Activated CD4-positive, alpha-beta T cell treated with anti-CD3 and anti-CD28 coated beads, Interleukin-2, Interleukin-6, amounts not matched to agents 100 ng/mL and 50 ng/mL, durations not matched to agents 16 hours and 8 hours (primary cell): ENCODE results near the gene STX2.
A peak's percentile ranks its signal among the peaks of the same experiment; 100 is the strongest.
"Not testable (repeated sequence)": the region's sequence is repeated elsewhere in the genome, so short reads cannot be mapped to it uniquely, and the experiment has no call there.

Experiments used
- DNase-seq: peaks from one replicate; pipeline ENCODE4 v3.0.0-alpha.2; 2020

STX2 gene

DNA sequence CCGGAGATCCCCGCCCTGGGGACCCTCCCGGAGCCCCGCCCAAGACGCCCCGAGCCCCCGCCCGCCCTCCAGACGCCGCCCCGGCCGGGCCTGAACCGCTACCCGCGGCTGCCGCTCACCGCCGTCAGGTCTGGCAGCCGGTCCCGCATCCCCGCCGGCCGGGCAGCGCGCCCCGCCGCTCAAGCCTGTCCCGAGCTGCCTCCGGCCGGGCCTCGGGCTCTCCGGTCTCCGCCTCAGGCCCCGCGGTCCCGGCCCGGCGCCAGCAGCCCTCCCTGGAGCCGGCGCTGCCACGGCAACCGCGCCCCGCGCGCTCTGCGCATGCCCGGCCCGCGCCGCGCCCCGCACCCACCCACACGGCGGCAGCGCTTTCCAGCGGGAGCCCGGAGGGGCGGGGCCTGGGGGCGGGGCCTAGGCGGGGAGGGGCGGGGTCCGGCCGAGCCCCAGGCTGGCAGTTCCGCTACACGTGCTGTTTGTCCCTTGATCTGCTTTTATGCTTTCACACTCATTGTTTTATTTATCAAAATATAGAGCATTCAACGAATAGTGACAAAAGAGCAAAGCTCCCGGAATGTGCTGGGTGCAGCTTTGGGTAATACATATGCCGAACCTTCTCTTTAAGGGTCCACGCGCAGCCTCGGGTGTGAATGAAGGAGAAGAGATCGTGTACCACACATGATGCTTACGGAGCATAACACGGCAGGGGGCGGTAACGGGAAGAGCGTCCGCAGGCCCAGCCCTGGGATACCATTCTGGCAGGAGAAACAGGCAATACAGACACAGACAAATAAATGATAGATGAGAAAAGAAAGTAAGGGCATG lies at the start of gene STX2:
STX2 (minus strand) TSS at position 300 of the 819 bp plus-strand sequence; CDS start at position 149, 151 bp downstream.
- DNase-seq, result peak; percentile 93

DNA sequence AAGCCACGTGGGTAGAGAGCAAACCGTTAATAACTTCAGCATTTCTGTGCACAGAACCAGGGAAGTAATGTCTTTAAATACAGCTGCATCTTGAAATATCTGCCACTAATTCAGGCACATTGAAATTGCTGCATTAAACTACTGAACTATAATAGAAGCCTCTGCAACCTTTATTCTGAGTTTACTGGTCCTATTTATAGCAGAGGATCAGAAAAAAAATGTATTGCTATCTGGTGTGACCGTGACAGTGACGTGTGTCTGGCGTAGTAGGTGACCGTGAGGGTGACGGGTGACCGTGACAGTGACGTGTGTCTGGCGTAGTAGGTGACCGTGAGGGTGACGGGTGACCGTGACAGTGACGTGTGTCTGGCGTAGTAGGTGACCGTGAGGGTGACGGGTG lies 48.1 kb upstream of the STX2 start:
- DNase-seq, result not testable (repeated sequence)

DNA sequence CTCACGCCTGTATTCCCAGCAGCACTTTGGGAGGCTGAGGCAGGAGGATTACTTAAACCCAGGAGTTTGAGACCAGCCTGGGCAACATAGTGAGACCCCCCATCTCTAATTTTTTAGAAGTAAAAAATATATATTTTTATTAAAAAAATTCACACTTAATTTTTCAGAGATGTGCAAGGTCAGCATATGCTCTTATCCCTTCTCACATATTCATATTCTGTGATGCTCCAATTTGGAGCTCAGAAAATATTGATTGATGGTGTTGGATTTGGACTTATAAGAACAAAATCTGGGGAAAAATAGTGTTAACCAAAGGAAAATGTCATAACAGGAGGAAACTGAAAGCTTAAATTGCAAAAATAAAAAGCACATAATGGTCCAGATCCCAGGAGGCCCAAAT lies 42.5 kb upstream of the STX2 start:
- no peak for DNase-seq

DNA sequence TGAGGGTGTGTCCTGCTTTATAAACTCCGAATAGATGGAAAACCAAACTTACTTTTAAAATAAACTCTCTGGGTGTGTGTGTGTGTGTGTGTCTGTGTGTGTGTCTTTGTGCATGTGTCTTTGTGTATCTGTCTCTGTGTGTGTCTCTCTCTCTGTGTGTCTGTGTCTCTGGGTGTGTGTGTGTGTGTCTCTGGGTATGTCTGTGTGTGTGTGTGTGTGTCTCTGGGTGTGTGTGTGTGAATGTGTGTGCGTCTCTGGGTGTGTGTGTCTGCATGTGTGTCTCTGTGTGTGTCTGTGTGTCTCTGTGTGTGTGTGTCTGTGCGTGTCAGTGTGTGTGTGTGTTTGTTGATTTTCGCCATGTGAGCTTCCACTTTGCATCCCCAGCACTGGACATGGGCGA lies 42.0 kb upstream of the STX2 start:
- no peak for DNase-seq

DNA sequence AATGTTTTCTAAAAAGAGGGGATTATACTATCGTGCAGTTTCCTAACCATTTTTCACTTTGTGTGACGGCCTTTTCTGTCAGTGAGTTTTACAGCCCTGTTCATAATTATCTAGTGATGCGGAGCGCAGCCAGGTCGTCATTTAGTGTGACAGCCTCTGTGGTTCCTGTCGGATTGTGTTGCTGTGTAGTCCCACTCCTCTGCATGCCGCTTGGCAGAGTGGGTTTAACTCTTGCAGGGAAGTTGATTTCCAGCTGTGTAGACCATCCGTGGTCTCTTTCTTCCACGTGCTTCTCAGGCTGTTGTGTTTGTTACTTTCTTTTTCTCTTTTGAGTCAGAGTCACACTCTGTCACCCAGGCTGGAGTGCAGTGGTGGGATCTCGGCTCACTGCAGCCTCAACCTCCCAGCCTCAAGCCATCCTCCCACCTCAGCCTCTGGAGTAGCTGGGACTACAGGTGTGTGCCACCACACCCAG lies 41.4 kb upstream of the STX2 start:
- peak; percentile 62 for DNase-seq

DNA sequence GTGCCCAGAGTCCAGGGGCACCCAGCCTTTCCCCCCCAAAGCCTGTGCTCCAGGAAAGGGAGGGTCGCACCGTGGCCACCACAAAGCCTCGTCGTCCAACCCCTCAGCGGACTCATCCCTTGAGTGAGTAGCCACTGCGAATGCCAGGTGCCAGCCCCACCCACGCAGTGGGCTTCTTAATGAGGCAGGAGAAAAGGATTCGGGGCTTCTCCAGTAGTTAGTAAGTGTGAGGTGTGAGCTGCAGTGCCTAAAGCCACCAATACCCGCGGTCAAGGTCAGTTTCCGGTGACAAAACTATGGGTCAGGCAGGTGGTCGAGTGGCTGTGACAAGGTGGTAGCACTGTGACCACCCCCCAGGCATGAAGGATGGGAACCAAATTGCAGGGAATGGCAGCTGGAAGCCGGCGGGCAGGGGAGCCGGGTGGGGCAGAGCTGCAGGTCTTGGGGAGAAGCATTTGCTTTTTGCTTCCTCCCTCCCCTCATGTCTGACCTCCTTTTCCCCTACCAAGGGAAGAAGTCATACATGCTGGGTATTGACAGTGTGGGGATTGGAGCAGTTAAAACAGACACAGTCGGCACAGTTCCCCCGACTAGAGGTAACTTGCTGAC lies 40.8 kb upstream of the STX2 start:
- no peak for DNase-seq

DNA sequence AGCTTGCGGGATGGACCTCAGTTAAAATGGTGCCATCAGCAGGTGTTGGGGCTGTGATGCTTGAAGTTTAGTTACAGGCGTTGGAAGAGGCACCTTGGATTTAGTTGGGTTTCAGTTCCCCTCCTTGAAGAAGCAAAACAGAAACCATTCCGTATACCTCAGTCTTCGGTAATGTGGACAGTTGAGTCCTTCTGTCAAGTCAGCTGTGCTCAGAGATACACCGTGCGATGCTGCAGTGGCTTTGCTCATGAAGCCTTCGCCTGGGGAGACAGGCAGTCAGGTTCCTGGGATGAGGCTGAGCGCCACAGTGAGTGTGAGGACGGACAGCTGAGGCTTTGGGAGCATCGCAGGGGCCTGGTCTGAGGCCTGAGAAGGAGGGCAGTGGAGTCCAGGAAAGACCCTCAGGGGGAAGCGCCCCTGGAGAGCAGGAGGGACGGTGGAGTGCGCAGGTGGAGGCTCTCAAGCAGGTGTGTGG lies 40.2 kb upstream of the STX2 start:
- no peak for DNase-seq

DNA sequence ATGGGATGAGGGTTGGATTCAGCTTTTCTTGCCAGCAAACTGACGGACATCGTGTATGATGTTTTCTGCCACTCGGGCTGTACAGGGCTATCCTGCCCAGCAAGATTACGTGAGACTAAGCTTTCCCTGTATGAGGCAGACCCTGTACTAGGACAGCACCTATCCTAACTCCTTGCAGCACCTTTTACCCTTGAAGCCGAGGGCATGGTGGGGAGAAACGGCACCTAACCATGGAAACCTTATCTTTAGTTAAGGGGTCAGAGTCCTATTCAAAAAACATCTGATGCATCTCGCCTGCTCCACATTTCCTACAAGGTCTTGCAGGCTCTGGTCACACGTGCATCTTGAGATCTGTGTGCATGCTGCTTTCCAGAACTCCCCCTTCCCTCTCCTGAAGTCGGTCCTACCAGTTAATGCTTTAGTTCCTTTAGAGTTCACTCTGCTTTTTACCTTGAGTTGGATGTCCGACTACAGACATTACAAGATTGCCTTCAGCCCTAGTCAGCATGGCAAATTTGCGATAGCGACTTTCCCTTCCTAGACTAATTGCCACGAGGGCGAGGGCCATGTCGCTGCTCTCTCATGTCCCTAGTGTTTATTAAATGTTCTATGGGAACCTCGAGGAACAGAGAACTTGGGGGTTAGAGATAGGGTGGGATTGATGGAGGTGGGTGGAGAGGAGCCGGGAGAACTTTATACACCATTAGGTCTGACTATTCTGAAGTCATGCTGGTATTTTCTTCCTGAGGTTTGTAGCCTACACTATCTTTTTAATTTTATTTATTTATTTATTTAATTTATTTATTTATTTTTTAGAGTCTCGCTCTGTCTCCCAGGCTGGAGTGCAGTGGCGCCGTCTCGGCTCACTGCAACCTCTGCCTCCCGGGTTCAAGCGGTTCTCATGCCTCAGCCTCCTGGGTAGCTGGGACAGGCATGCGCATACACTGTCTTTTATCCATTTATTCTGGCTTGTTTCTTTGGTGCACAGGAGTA lies 39.4 kb upstream of the STX2 start:
- DNase-seq, result peak; percentile 23

DNA sequence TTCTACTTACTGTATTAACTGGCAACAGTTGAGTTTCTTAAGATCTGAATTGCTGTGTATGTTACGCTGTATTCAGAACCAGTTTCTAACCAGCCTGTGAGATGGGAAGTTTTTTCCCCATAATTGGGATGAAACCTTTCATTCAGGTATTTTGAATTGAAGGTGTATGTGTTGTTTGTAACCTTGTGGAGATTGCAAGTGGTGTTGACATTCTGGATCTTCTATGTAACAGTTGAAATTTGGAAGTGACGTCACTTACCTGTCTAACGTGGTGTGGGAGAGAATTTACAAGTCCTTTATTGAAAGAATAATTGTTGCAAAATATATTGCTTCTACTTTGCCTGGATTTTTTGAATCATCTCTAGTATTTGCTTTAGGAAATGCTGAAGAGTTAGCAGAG lies 38.3 kb upstream of the STX2 start:
- no peak for DNase-seq

DNA sequence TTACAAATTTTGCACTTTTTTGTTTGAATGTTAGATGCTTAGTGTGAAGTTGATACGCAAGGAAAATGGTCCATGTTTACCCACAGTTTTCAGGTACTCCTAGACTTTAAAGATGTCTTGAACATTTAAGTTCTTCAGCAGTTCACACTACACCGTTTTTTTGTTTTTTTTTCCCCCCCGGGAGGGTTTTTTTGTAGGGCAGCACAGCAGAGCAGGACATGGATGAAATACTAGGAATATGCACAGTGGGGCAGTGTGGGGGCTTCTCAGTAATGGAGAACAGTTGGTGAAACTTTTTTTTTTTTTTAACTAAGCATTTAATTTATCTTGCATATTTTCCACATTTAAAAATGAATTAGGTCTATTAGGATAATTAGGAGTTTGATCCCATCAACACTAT lies 37.7 kb upstream of the STX2 start:
- no peak for DNase-seq

DNA sequence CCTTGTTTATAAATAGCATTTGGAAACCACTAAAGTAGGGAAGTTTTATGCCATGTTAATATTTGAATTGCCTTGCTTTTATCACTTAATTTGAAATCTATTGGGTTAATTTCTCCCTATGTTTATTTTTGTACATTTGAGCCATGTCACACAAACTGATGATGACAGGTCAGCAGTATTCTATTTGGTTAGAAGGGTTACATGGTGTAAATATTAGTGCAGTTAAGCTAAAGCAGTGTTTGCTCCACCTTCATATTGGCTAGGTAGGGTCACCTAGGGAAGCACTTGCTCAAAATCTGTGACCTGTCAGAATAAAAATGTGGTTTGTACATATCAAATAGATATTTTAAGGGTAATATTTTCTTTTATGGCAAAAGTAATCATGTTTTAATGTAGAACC lies 37.2 kb upstream of the STX2 start:
- no peak for DNase-seq

DNA sequence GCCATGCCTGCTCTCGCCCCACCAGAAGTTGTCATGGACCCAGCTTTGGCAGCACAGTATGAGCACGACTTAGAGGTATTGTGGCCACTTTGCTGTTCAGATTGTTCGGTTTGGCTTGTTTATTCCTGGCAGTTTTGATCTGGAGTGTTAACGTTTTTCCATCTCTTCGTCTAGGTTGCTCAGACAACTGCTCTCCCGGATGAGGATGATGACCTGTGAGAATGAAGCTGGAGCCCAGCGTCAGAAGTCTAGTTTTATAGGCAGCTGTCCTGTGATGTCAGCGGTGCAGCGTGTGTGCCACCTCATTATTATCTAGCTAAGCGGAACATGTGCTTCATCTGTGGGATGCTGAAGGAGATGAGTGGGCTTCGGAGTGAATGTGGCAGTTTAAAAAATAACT lies 36.7 kb upstream of the STX2 start:
- DNase-seq, result not testable (repeated sequence)

DNA sequence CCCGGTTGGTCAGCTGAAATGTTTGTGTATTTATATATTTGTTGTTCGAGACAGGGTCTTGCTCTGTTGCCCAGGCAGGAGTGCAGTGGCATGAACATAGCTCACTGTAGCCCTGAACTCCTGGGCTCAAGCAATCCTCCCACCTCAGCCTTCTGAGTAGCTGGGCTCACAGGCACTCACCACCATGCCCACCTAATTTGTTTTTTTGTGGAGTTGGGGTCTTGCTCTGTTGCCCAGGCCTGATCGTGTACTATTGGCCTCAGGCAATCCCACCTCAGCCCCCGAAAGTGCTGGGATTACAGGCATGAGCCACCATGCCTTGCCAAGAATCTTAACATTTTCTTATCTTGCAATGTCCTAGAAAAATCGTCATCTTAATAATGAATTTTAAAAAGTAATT lies 36.1 kb upstream of the STX2 start:
- DNase-seq, result no peak

DNA sequence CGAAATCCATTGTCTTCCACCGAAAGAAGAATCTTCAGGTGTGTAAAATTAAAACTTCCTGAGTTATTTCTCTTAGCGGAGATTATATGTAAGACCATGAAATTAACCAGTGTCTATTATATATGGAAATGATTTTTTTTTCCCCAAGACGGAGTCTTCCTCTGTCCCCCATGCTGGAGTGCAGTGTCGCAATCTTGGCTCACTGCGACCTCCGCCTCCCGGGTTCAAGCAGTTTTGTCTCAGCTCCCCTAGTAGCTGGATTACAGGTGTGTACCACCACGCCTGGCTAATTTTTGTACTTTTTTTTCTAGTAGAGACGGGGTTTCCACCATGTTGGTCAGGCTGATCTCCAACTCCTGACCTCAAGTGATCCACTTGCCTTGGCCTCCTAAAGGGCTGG lies 35.6 kb upstream of the STX2 start:
- DNase-seq, result no peak

DNA sequence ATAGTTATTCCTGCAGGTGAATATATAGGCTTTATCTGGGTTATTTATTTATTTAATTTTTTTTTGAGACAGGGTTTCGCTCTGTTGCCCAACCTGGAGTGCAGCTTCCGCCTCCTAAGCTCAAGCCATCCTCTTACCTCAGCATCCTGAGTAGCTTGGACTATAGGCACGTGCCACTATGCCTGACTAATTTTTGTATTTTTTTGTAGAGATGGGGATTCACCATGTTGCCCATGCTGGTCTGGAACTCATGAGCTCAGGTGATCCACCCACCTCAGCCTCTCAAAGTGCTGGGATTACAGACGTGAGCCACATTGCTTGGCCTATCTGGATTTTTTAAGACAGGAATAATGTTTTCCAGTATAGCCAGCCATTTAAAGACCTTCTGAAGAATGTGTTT lies 34.8 kb upstream of the STX2 start:
- peak; percentile 65 for DNase-seq

DNA sequence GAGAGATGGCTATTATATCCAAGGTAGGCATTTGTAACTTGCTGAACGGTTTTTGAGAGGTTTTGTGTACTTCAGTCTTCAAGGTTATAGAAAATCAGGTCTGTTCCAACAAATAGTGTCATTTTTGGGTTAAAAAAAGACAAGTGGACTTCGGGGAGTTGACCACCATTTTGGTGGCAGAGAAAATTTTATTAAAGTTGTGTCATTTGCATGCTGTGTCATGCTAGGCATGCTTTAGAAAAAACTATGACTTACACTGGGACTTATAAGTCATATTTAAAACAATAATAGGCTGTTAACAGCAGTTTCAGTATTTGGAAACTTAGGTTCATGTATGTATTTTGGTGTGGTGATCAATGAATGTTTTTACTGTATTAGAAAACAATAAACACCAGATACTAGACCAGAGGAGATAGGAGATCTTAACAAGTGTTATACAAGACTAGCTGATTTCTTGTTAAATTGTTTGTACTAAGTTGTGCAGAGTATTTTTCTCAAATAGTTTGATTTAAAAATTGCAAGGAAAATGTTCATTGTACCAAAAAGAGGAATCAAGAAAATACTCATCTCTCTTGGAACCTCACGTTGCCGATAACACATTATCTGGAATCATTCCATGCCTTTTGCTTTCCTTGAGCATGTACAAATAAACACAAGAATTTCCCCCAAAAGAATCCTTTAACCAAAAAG lies 34.2 kb upstream of the STX2 start:
- DNase-seq, result no peak

DNA sequence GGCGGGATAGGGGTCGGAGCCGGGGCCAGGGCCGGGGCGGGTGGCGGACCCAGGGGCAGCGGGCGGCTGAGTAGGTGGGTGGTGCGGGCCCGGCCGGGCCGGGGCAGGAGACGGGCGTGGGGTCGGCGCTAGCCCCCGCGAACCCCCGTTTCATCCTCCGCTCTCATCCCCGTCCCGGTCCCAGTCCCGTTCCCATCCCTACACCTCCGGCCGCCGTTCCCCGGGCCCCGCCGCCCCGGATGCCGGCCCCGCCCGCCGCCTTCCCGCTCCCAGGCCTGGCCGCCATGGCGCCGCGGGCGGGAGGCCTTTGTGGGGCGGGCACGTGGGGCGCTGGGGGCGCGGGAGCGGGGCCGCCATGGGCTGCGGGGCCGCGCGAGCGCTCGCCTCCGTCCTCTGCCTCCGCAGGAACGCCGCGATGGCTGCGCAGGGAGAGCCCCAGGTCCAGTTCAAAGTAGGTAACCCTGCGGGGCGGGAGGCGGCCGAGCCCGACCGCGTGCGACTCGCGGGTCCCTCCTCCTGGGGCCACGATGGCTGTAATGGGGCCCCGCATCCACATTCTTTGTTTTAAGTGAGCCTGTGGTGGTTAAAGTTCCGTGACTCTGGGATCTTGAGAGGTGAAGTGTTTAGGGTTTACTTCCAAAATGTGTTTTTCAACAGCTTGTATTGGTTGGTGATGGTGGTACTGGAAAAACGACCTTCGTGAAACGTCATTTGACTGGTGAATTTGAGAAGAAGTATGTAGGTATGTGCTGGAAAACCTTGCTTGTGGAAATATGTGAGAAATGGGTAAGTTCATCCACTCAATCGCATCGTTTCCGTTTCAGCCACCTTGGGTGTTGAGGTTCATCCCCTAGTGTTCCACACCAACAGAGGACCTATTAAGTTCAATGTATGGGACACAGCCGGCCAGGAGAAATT lies 33.4 kb upstream of the STX2 start:
- DNase-seq, result peak; percentile 44

DNA sequence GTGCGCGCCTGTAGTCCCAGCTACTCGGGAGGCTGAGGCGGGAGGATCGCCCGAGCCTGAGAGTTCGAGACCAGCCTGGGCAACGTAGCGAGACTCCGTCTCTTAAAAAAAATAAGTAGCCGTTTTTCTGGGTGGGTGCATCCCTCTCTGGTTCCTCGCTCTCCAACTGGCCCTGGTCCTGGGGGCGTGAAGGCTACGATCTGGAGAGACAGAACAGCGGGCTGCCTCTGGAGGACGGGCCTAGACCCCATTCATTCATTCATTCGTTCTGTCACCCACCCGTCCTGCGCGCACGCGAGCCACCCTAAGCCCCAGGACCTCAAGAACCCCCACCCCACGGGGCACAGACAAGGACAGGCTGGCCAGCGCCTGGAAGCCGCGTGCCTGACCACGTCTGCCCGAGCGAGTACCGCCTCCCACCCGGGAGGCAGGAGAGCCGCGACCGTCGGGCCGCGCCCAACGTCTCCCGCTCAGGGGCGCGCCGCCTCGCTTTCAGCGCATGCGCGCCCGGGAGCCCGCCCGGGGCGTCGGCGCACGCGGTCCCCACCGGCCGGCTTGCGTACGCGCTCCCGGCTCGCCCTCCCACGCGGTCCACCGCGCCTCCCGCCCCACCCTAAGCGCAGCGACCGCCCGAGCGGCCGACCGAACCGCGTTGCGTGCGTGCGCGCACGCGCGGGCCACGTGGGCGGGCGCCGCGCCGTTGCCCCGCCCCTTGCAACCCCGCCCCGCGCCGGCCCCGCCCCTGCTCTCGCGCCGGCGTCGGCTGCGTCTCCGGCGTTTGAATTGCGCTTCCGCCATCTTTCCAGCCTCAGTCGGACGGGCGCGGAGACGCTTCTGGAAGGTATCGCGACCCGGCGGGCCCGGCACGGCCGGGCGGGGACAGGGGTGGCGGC lies 32.5 kb upstream of the STX2 start, which contains the start of gene RAN:
RAN (plus strand) TSS at position 781 of the 893 bp plus-strand sequence. CDS start 528 bp downstream, outside the sequence.
- peak; percentile 96 for DNase-seq

DNA sequence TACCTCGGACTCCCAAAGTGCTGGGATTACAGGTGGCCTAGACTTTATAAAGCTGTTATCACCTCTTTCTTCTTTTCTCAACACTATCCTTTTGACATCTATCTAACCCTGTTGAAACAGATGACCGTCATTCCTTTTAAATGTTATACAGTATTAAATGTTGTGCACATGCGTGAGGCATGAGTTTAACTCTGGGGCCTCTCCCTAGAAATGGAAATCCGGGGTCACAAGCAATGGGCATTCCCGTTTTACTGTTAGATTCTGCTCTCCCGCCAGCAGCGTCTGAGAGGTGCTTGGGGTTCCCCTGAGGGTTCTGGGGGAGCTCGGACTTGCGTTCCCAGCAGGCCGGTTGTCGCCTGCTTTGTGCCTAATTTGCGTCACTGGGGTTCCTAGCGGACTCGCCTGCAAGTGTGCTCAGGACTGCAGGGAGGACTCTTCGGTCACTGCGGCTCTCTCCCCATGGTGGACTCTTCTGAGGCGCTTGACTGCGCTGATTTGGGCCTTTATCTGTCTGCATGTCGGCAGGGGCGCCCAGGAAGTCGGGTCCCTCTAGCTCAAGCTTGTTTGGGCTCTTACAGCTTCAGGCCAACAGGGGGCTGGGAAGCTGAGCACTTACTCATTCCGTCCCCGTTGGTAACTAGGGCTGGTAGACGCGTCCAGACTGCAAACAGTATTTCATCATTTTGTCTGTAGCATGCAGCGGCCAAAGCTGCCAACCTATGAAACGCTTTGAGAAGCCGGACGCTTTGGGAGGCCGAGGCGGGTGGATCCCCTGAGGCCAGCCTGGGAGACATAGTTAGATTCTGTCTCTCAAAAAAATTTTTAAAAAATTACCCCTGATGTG lies 31.6 kb upstream of the STX2 start:
- DNase-seq, result peak; percentile 86
